Neuronal stem cell (in vitro differentiated cells): Measurements from ENCODE around the gene SPAG16.

Source experiments
- DNase-seq: peaks from one replicate; pipeline ENCODE4 v3.0.0-alpha.2; 2013; ENCODE audit warnings: low spot score
- H2AFZ ChIP-seq: one replicate; pipeline ENCODE4 v1.6.1; 2013; ENCODE audit warnings: mild to moderate bottlenecking, low read length, inconsistent platforms
- H2AK5ac ChIP-seq: 2 replicates; pipeline ENCODE4 v1.6.1; 2013; ENCODE audit warnings: low read depth, mild to moderate bottlenecking, inconsistent platforms, low read length, moderate library complexity, mixed read lengths
- H2BK120ac ChIP-seq: 2 replicates; pipeline ENCODE4 v1.6.1; 2013; ENCODE audit warnings: low read depth, mild to moderate bottlenecking, inconsistent platforms, low read length, moderate library complexity, mixed read lengths
- H2BK12ac ChIP-seq: one replicate; pipeline ENCODE4 v1.6.1; 2013; ENCODE audit warnings: low read length, inconsistent platforms
- H2BK15ac ChIP-seq: 2 replicates; pipeline ENCODE4 v1.6.1; 2013; ENCODE audit warnings: mild to moderate bottlenecking, low read length, inconsistent platforms, mixed read lengths
- H2BK5ac ChIP-seq: one replicate; pipeline ENCODE4 v1.6.1; 2013; ENCODE audit warnings: inconsistent platforms, mild to moderate bottlenecking, low read length, moderate library complexity
- H3K14ac ChIP-seq: one replicate; pipeline ENCODE4 v1.6.1; 2013; ENCODE audit warnings: low read length, inconsistent platforms
- H3K18ac ChIP-seq: 2 replicates; pipeline ENCODE4 v1.6.1; 2013; ENCODE audit warnings: low read length, inconsistent platforms
- H3K23ac ChIP-seq: 2 replicates; pipeline ENCODE4 v1.6.1; 2013; ENCODE audit warnings: low read depth, mild to moderate bottlenecking, mixed read lengths, low read length, inconsistent platforms; ENCODE audit not compliant: poor library complexity
- H3K27ac ChIP-seq: replicated peaks from 3 replicates; pipeline ENCODE4 v1.5.1; 2013; ENCODE audit warnings: low read length, inconsistent platforms
- H3K27me3 ChIP-seq, 3 experiments: 2 replicates each; pipeline ENCODE4 v1.6.1; 2013; ENCODE audit warnings: low read length in 3 of 3, mild to moderate bottlenecking in 2 of 3, inconsistent platforms in 1 of 3, low read depth in 1 of 3, mixed read lengths in 1 of 3, moderate library complexity in 1 of 3; ENCODE audit not compliant: control insufficient read depth in 3 of 3, insufficient read depth in 3 of 3
- H3K36me3 ChIP-seq, 2 donors: replicated peaks in 1 of 2; 2 replicates each; pipeline ENCODE4 v1.6.1; 2013; ENCODE audit warnings: low read length in 2 of 2; ENCODE audit not compliant: control insufficient read depth in 2 of 2, insufficient read depth in 2 of 2
- H3K4ac ChIP-seq: 2 replicates; pipeline ENCODE4 v1.6.1; 2013; ENCODE audit warnings: inconsistent platforms, mild to moderate bottlenecking, low read length, moderate library complexity
- H3K4me1 ChIP-seq, 2 donors: 1 replicate in 1 of 2; 2 replicates in 1 of 2; pipeline ENCODE4 v1.6.1; 2013; ENCODE audit warnings: low read length in 2 of 2, low read depth in 1 of 2; ENCODE audit not compliant: control insufficient read depth in 2 of 2, insufficient read depth in 1 of 2
- H3K4me2 ChIP-seq: one replicate; pipeline ENCODE4 v1.6.1; 2013; ENCODE audit warnings: mild to moderate bottlenecking, low read length, inconsistent platforms; ENCODE audit not compliant: insufficient read depth, poor library complexity, severe bottlenecking
- H3K4me3 ChIP-seq, 2 donors: 2 replicates each; pipeline ENCODE4 v1.5.1; 2013; ENCODE audit warnings: low read length in 2 of 2, mild to moderate bottlenecking in 2 of 2, inconsistent platforms in 1 of 2, moderate library complexity in 1 of 2
- H3K79me1 ChIP-seq: one replicate; pipeline ENCODE4 v1.6.1; 2013; ENCODE audit warnings: low read depth, mild to moderate bottlenecking, inconsistent platforms, low read length, moderate library complexity
- H3K9ac ChIP-seq: one replicate; pipeline ENCODE4 v1.6.1; 2013; ENCODE audit warnings: mild to moderate bottlenecking, low read depth, low read length, inconsistent platforms; ENCODE audit not compliant: poor library complexity
- H3K9me3 ChIP-seq, 2 donors: replicated peaks in 1 of 2; 2 replicates each; pipeline versions ENCODE3 to v1.6.1; 2013; ENCODE audit warnings: low read length in 2 of 2, mild to moderate bottlenecking in 2 of 2, inconsistent platforms in 1 of 2, low read depth in 1 of 2, mixed read lengths in 1 of 2, moderate library complexity in 1 of 2; ENCODE audit not compliant: control insufficient read depth in 2 of 2, insufficient read depth in 1 of 2
- H4K8ac ChIP-seq: one replicate; pipeline ENCODE4 v1.6.1; 2013; ENCODE audit warnings: low read depth, mild to moderate bottlenecking, inconsistent platforms, low read length, moderate library complexity
- H4K91ac ChIP-seq: one replicate; pipeline ENCODE4 v1.6.1; 2013; ENCODE audit warnings: low read length, low read depth, mild to moderate bottlenecking, inconsistent platforms; ENCODE audit not compliant: poor library complexity
- WGBS, 2 donors: extraction: QIAGEN DNeasy Blood & Tissue Kit; methylation state at CpG; one replicate each; pipeline ENCODE4 v1.1.7; 2013; ENCODE audit warnings: missing lambda C conversion rate in 2 of 2, mixed read lengths in 1 of 2; ENCODE audit not compliant: insufficient read length in 2 of 2, insufficient replicate concordance in 1 of 2; ENCODE audit errors: extremely low coverage in 2 of 2; 5-methylcytosine and 5-hydroxymethylcytosine counted together

SPAG16 gene

GRCh38 chr2:213763354-213763753 lies 479.1 kb downstream of the SPAG16 start:
- Histone ChIP-seq H2BK12ac (no peak overlapping the region), H3K4ac (no peak overlapping the region), H3K9ac (no peak overlapping the region), H3K9me3 (no peaks in the 10 kb centered on the region), H3K4me3 (no peak overlapping the region), H4K91ac (no peak overlapping the region), H3K36me3 (no peaks in the 10 kb centered on the region), H3K79me1 (no peaks in the 10 kb centered on the region), H4K8ac (no peak overlapping the region), H2AK5ac (no peak overlapping the region), H2BK15ac (no peak overlapping the region), H3K27ac (no peak overlapping the region), H3K18ac (no peak overlapping the region), H3K4me2 (no peak overlapping the region), H3K27me3 (no peaks in the 10 kb centered on the region), H2AFZ (no peak overlapping the region), H3K14ac (no peak overlapping the region), H3K23ac (no peak overlapping the region), H2BK5ac (no peak overlapping the region), H2BK120ac (no peak overlapping the region), H3K4me1 (no peaks in the 10 kb centered on the region)
- no CpG with 5 or more reads among the region's 1 CpG for WGBS, 2 donors
- no peak for DNase-seq

DNA sequence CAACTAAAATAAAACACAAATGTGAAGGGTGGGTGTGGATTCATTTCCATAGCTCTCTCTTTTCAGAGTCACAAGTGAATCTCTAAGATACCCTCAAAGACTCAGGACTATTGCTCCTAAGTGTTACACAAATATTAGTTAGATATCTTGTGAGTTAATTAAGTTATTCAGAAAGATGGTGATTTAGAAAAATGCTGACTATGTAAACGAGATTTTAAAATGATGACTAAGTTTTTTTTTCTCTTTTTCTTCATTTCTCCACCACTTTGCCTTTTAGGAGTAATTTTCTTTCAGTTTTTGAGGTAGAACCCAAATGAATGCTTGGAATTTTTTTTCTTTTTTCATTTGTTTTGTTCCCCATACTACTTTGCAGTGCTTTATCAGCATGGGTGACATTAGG lies 479.7 kb downstream of the SPAG16 start:
- Histone ChIP-seq H3K27me3 (no peaks in the 10 kb centered on the region), H2BK15ac (no peak overlapping the region), H3K4me2 (no peak overlapping the region), H3K4me1 (no peaks in the 10 kb centered on the region), H2BK5ac (no peak overlapping the region), H4K91ac (no peak overlapping the region), H3K23ac (no peak overlapping the region), H3K4ac (no peak overlapping the region), H2BK12ac (no peak overlapping the region), H3K79me1 (no peaks in the 10 kb centered on the region), H2BK120ac (no peak overlapping the region), H3K9ac (no peak overlapping the region), H3K14ac (no peak overlapping the region), H3K36me3 (no peaks in the 10 kb centered on the region), H3K4me3 (no peak overlapping the region), H2AK5ac (no peak overlapping the region), H2AFZ (no peak overlapping the region), H3K18ac (no peak overlapping the region), H3K9me3 (no peaks in the 10 kb centered on the region), H4K8ac (no peak overlapping the region), H3K27ac (no peak overlapping the region)
- DNase-seq, result no peak
- WGBS, 2 donors, result no CpG with 5 or more reads among the region's 1 CpG

GRCh38 chr2:213764849-213765248 lies 480.6 kb downstream of the SPAG16 start:
- no peak overlapping the region for H3K4me3 ChIP-seq
- no peak overlapping the region for H2BK15ac ChIP-seq
- H2AFZ ChIP-seq, result no peak overlapping the region
- H2AK5ac ChIP-seq, result no peak overlapping the region
- H2BK120ac ChIP-seq, result no peak overlapping the region
- no peak overlapping the region for H4K8ac ChIP-seq
- H3K9me3 ChIP-seq, result no peaks in the 10 kb centered on the region
- no peaks in the 10 kb centered on the region for H3K79me1 ChIP-seq
- H3K27me3 ChIP-seq, result no peaks in the 10 kb centered on the region
- no peak overlapping the region for H2BK12ac ChIP-seq
- H3K9ac ChIP-seq, result no peak overlapping the region
- no peak overlapping the region for H3K4ac ChIP-seq
- no peak for DNase-seq
- H3K36me3 ChIP-seq, result no peaks in the 10 kb centered on the region
- H3K18ac ChIP-seq, result no peak overlapping the region
- H3K27ac ChIP-seq, result no peak overlapping the region
- no peak overlapping the region for H3K23ac ChIP-seq
- WGBS, 2 donors, result no CpG with 5 or more reads among the region's 10 CpGs
- H3K14ac ChIP-seq, result no peak overlapping the region
- no peak overlapping the region for H3K4me2 ChIP-seq
- no peak overlapping the region for H2BK5ac ChIP-seq
- no peaks in the 10 kb centered on the region for H3K4me1 ChIP-seq
- H4K91ac ChIP-seq, result no peak overlapping the region

- H3K23ac ChIP-seq, result no peak overlapping the region
These were observed 481.8 kb downstream of the SPAG16 start for GRCh38 chr2:213766062-213766461.

More at GRCh38 chr2:213766062-213766461, 481.8 kb downstream of the SPAG16 start:
- H2BK12ac ChIP-seq, result no peak overlapping the region
- no peak overlapping the region for H3K4me3 ChIP-seq
- no peak overlapping the region for H3K18ac ChIP-seq
- no peak overlapping the region for H2BK15ac ChIP-seq
- H3K27me3 ChIP-seq, result no peaks in the 10 kb centered on the region
- H2BK120ac ChIP-seq, result no peak overlapping the region
- no peak for DNase-seq
- no peak overlapping the region for H3K4me2 ChIP-seq
- H3K27ac ChIP-seq, result no peak overlapping the region
- no peak overlapping the region for H4K91ac ChIP-seq
- H3K14ac ChIP-seq, result no peak overlapping the region
- no peaks in the 10 kb centered on the region for H3K79me1 ChIP-seq
- H2AFZ ChIP-seq, result no peak overlapping the region
- no peak overlapping the region for H4K8ac ChIP-seq
- no peaks in the 10 kb centered on the region for H3K36me3 ChIP-seq
- no peaks in the 10 kb centered on the region for H3K4me1 ChIP-seq
- H2BK5ac ChIP-seq, result no peak overlapping the region
- no peak overlapping the region for H2AK5ac ChIP-seq
- no peak overlapping the region for H3K9ac ChIP-seq
- no CpG with 5 or more reads among the region's 1 CpG for WGBS, 2 donors
- no peaks in the 10 kb centered on the region for H3K9me3 ChIP-seq
- no peak overlapping the region for H3K4ac ChIP-seq
